Kidney (tissue), 14 donors: Measurements from ENCODE around the gene FAM131A. TPM values are rescaled to one million over a fixed set of nuclear protein-coding genes. Genes with fewer than 3 reads are reported as not detected.
A peak's percentile ranks its signal among the peaks of the same experiment; 100 is the strongest.

ENCODE experiments used
- DNase-seq, 5 donors: peaks; one replicate each; pipeline ENCODE4 v3.0.0-alpha.2; 2013 to 2020
- FAIRE-seq: peaks from 2 replicates; lab custom pipeline; 2012; peaks lifted over from hg19 to GRCh38; lab: Jason Lieb, UNC
- H3K27ac ChIP-seq, 2 donors: one replicate each; pipeline ENCODE4 v1.7.0; 2013; ENCODE audit warnings: low read depth in 2 of 2, low read length in 2 of 2, inconsistent platforms in 1 of 2
- H3K27me3 ChIP-seq: one replicate; pipeline ENCODE4 v1.7.1; 2013; ENCODE audit warnings: low read length, inconsistent platforms; ENCODE audit not compliant: control insufficient read depth, insufficient read depth
- H3K36me3 ChIP-seq, 3 donors: one replicate each; pipeline versions ENCODE4 v1.7.0 to v1.7.1; 2013; ENCODE audit warnings: low read length in 3 of 3, control low read depth in 1 of 3, inconsistent platforms in 1 of 3; ENCODE audit not compliant: insufficient read depth in 3 of 3, control insufficient read depth in 2 of 3
- H3K4me1 ChIP-seq, 3 donors: one replicate each; pipeline versions ENCODE4 v1.7.0 to v1.7.1; 2013; ENCODE audit warnings: low read length in 3 of 3, inconsistent platforms in 1 of 3, low read depth in 1 of 3; ENCODE audit not compliant: control insufficient read depth in 2 of 3, insufficient read depth in 2 of 3
- H3K4me3 ChIP-seq, 3 donors: one replicate each; pipeline versions ENCODE4 v1.7.0 to v1.8.1; 2013; ENCODE audit warnings: low read length in 3 of 3, control low read depth in 1 of 3, inconsistent platforms in 1 of 3
- H3K9ac ChIP-seq, 3 donors: one replicate each; pipeline versions ENCODE4 v1.7.0 to v1.7.1; 2013; ENCODE audit warnings: low read length in 3 of 3, control low read depth in 1 of 3, inconsistent platforms in 1 of 3
- H3K9me3 ChIP-seq, 3 donors: one replicate each; pipeline versions ENCODE4 v1.7.0 to v1.7.1; 2013; ENCODE audit warnings: low read length in 3 of 3, control low read depth in 1 of 3, inconsistent platforms in 1 of 3; ENCODE audit not compliant: control insufficient read depth in 2 of 3, insufficient read depth in 1 of 3
- CTCF ChIP-seq: IDR thresholded peaks from 3 replicates; pipeline ENCODE4 v1.5.1; 2012; ENCODE audit warnings: mild to moderate bottlenecking, moderate library complexity, borderline replicate concordance; ENCODE audit not compliant: insufficient read depth; ENCODE audit errors: extremely low read depth
- intact Hi-C: fragments of 100-400 bp; cut with DNase I; formaldehyde crosslinking; loops from one replicate; pipeline ENCODE4 v1.11.1; 2022
- polyA plus RNA-seq: library from polyadenylated mRNA; stranded (reverse); fragments of 350-450 nt; fragmentation: Illumina TruSeq; extraction: RNeasy Lipid Tissue Mini Kit (QIAGEN cat#74804); gene quantifications from one replicate; pipeline ENCODE4 v1.2.3, GENCODE V29; 2014; ENCODE audit warnings: low read depth, low replicate concordance; ENCODE audit not compliant: insufficient read depth
- total RNA-seq: library from RNA; stranded (reverse); fragmentation: NEBNext Ultra II Directional; extraction: Animal tissue kit (Norgen Biotek cat#: 25700); gene quantifications from one replicate; pipeline ENCODE4 v1.2.1, GENCODE V29; 2021
- donor health status: control.
- donor health status: control.
- donor health status: control.
- donor health status: control.
- donor health status: control.
- donor health status: DM: yes; HTN: yes; CAD: no.
- donor health status: Normal renal cell carcinoma (clear cell type).

The FAM131A gene
- total and polyA plus RNA-seq, 2 donors from 2014 or later: 14.0 to 20.1 TPM

GRCh38 chr3:184300378-184300720, 37.1 kb upstream of the FAM131A start:
- Histone ChIP-seq H3K9ac (peak overlapping the region in 1 of 3 donors; percentile 57), H3K4me3 (peak overlapping the region in 1 of 3 donors; percentile 90), H3K27me3 (no peaks in the 10 kb centered on the region), H3K36me3 (peaks cover 12 to 46% (median 40%) of the 10 kb centered on the region in 3 donors), H3K4me1 (peaks cover 3 to 10% (median 5%) of the 10 kb centered on the region in 3 donors), H3K27ac (no peak overlapping the region), H3K9me3 (no peaks in the 10 kb centered on the region)
- no peak for TF ChIP-seq CTCF
- FAIRE-seq (no peak), DNase-seq (no peak)
- intact Hi-C loops: no loop called here

GRCh38 chr3:184305577-184305976, 31.8 kb upstream of the FAM131A start:
- peaks cover 10 to 71% (median 62%) of the 10 kb centered on the region in 3 donors for H3K36me3 ChIP-seq
- TF ChIP-seq CTCF: peak; percentile 23
- FAIRE-seq: no peak
- no peaks in the 10 kb centered on the region for H3K4me1 ChIP-seq
- no peaks in the 10 kb centered on the region for H3K9me3 ChIP-seq
- no peak overlapping the region for H3K9ac ChIP-seq
- DNase-seq: no peak
- H3K4me3 ChIP-seq: no peak overlapping the region
- no peak overlapping the region for H3K27ac ChIP-seq
- intact Hi-C loops: no loop called here
- no peaks in the 10 kb centered on the region for H3K27me3 ChIP-seq

- Histone ChIP-seq H3K9ac (no peak overlapping the region), H3K9me3 (no peaks in the 10 kb centered on the region), H3K36me3 (peaks cover 10 to 65% (median 58%) of the 10 kb centered on the region in 3 donors), H3K27me3 (no peaks in the 10 kb centered on the region), H3K27ac (no peak overlapping the region), H3K4me1 (no peaks in the 10 kb centered on the region), H3K4me3 (no peak overlapping the region)
- intact Hi-C loops: no loop called here
- TF ChIP-seq CTCF: no peak
- FAIRE-seq (no peak), DNase-seq (no peak)
Observed at GRCh38 chr3:184306341-184306972, 30.9 kb upstream of the FAM131A start.
